Suprapubic skin (tissue), 3 donors: Measurements from ENCODE around the gene CNGA3.

ENCODE experiments used
- CTCF ChIP-seq, 2 donors: fragments of 200-600 bp in 1 of 2; fragments of 450-650 bp in 1 of 2; sonication (generic) in 1 of 2; IDR thresholded peaks; one replicate each; pipeline ENCODE4 v1.5.1; 2016 to 2019; ENCODE audit warnings: antibody characterized with exemption in 2 of 2, mild to moderate bottlenecking in 1 of 2, moderate library complexity in 1 of 2
- EP300 ChIP-seq: sonication (generic); formaldehyde crosslinking; IDR thresholded peaks from one replicate; pipeline ENCODE4 v1.6.1; 2017; ENCODE audit warnings: antibody characterized with exemption

DNA sequence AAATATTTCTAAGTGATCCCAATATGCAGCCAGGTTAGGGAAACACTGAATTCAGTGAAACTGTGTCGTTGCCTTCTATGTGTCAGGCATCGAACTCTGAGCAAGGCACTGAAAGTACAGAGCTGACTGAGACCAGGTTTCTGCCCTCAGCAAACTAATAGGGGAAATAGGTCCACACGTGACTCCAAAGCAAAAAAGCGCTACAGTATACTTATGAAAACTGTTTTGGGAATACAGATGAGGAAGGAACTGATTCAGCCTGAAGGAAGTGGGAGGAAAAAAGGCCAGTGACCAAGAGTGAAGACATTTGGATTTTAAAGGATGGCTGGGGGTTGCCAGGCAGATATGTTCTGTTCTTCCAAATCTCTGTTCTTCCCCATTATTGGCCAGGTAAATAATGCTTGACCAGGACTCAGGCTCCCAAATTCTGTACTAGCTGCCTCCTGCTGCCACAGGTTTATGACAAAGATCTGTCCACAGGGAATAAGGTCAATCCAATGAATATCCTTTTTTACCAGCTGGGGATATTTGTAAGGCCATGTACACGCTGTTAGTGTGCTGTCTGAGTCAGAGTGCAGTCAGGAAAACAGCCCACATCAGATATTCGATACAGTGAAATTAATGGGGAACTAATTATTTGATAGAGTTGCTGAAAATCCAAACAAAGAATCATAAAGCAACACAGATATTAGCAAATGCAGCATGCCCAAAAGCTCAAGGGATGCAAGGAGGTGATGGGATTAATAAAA is 73.9 kb downstream of the CNGA3 start:
- TF ChIP-seq CTCF (IDR thresholded peaks at IDR 0.05) (no peak), EP300 (no peak)
